OCI-LY3 (cell line): Measurements from ENCODE around the gene MANEA.

Experiments used
- CTCF ChIP-seq: fragments of 200-600, 300-600 bp; sonication (generic); IDR thresholded peaks from 2 replicates; pipeline ENCODE4 v1.5.1; 2014; ENCODE audit warnings: antibody characterized with exemption, low read length, low read depth
- EZH2phosphoT487 ChIP-seq: fragments of 200-600 bp; shearing (Covaris generic); IDR thresholded peaks from 2 replicates; pipeline ENCODE4 v1.6.1; 2018; ENCODE audit warnings: antibody characterized with exemption, mixed run types, low read depth

GRCh38 chr6:95654176-95654575, 76.8 kb downstream of the MANEA start:
- TF ChIP-seq EZH2phosphoT487, result no peak
- TF ChIP-seq CTCF, result no peak
